SJCRH30 (cell line): Measurements from ENCODE around the gene C19orf81. TPM values are rescaled to one million over a fixed set of nuclear protein-coding genes. Genes with fewer than 3 reads are reported as not detected.

ENCODE experiments used
- DNase-seq, 2 experiments: peaks; one replicate each; pipeline ENCODE4 v3.0.0-alpha.2; 2015 to 2020
- H3K27ac ChIP-seq: fragments of 250-450 bp; sonication (Bioruptor Pico); 2 replicates; pipeline ENCODE4 v1.5.1; 2020; ENCODE audit warnings: mild to moderate bottlenecking, moderate library complexity
- H3K27me3 ChIP-seq: fragments of 250-450 bp; sonication (Bioruptor Pico); 2 replicates; pipeline ENCODE4 v1.5.1; 2020; ENCODE audit warnings: mild to moderate bottlenecking, moderate library complexity
- H3K36me3 ChIP-seq: fragments of 250-450 bp; sonication (Bioruptor Pico); 2 replicates; pipeline ENCODE4 v1.5.1; 2020; ENCODE audit warnings: mild to moderate bottlenecking, moderate library complexity
- H3K4me1 ChIP-seq: fragments of 250-450 bp; sonication (Bioruptor Pico); 2 replicates; pipeline ENCODE4 v1.5.1; 2020; ENCODE audit warnings: mild to moderate bottlenecking, moderate library complexity
- H3K4me3 ChIP-seq: fragments of 250-450 bp; sonication (Bioruptor Pico); 2 replicates; pipeline ENCODE4 v1.5.1; 2020; ENCODE audit warnings: mild to moderate bottlenecking, moderate library complexity
- H3K9me3 ChIP-seq: fragments of 250-450 bp; sonication (Bioruptor Pico); replicated peaks from 2 replicates; pipeline ENCODE4 v1.5.1; 2020; ENCODE audit warnings: mild to moderate bottlenecking, moderate library complexity
- total RNA-seq: library from RNA; depleted of rRNA; stranded (reverse); fragments of >200 nt; shearing (Covaris generic); gene quantifications from 2 replicates; pipeline ENCODE4 v1.2.3, GENCODE V29; 2014

Gene C19orf81
- total RNA-seq, 1 experiment from 2014 or later: not detected

- Histone ChIP-seq H3K27me3 (no peaks in the 10 kb centered on the region), H3K4me1 (no peaks in the 10 kb centered on the region), H3K4me3 (no peak overlapping the region), H3K27ac (no peak overlapping the region), H3K36me3 (no peaks in the 10 kb centered on the region), H3K9me3 (no peaks in the 10 kb centered on the region)
- DNase-seq: no peak
Measured at GRCh38 chr19:50661023-50661422, 11.8 kb downstream of the C19orf81 start.

GRCh38 chr19:50661766-50662650 is 12.8 kb downstream of the C19orf81 start:
- no peak for DNase-seq
- Histone ChIP-seq H3K4me1 (no peaks in the 10 kb centered on the region), H3K27me3 (no peaks in the 10 kb centered on the region), H3K36me3 (no peaks in the 10 kb centered on the region), H3K4me3 (no peak overlapping the region), H3K27ac (no peak overlapping the region), H3K9me3 (no peaks in the 10 kb centered on the region)

- no peaks in the 10 kb centered on the region for H3K36me3 ChIP-seq
- no peak overlapping the region for H3K4me3 ChIP-seq
- H3K9me3 ChIP-seq: no peaks in the 10 kb centered on the region
- no peak overlapping the region for H3K27ac ChIP-seq
- H3K27me3 ChIP-seq: no peaks in the 10 kb centered on the region
- H3K4me1 ChIP-seq: no peaks in the 10 kb centered on the region
- no peak for DNase-seq
Measured at GRCh38 chr19:50662651-50663481, 13.6 kb downstream of the C19orf81 start.

- H3K9me3 ChIP-seq: no peaks in the 10 kb centered on the region
- no peak overlapping the region for H3K4me3 ChIP-seq
- H3K27me3 ChIP-seq: no peaks in the 10 kb centered on the region
- H3K36me3 ChIP-seq: no peaks in the 10 kb centered on the region
- no peaks in the 10 kb centered on the region for H3K4me1 ChIP-seq
- no peak overlapping the region for H3K27ac ChIP-seq
- DNase-seq: peak in 1 of 2 experiments; percentile 14
Measured at GRCh38 chr19:50663482-50663790, 14.2 kb downstream of the C19orf81 start.

GRCh38 chr19:50664204-50664603 is 15.0 kb downstream of the C19orf81 start:
- H3K27me3 ChIP-seq: no peaks in the 10 kb centered on the region
- DNase-seq: no peak
- no peaks in the 10 kb centered on the region for H3K9me3 ChIP-seq
- no peaks in the 10 kb centered on the region for H3K36me3 ChIP-seq
- no peak overlapping the region for H3K4me3 ChIP-seq
- no peaks in the 10 kb centered on the region for H3K4me1 ChIP-seq
- no peak overlapping the region for H3K27ac ChIP-seq

- Histone ChIP-seq H3K36me3 (no peaks in the 10 kb centered on the region), H3K4me1 (no peaks in the 10 kb centered on the region), H3K9me3 (no peaks in the 10 kb centered on the region), H3K27me3 (0 out of 2 replicates have a peak, but pooled peaks cover 2% of the 10 kb centered on the region), H3K27ac (no peak overlapping the region), H3K4me3 (no peak overlapping the region)
- DNase-seq: no peak
Measured at GRCh38 chr19:50666346-50667176, 17.3 kb downstream of the C19orf81 start.

GRCh38 chr19:50667177-50667758 is 18.0 kb downstream of the C19orf81 start:
- Histone ChIP-seq H3K27me3 (0 out of 2 replicates have a peak, but pooled peaks cover 5% of the 10 kb centered on the region), H3K27ac (no peak overlapping the region)

GRCh38 chr19:50667759-50668231 is 18.6 kb downstream of the C19orf81 start:
- H3K36me3 ChIP-seq: no peaks in the 10 kb centered on the region
- no peaks in the 10 kb centered on the region for H3K9me3 ChIP-seq
- H3K4me1 ChIP-seq: no peaks in the 10 kb centered on the region
- H3K27me3 ChIP-seq: peaks cover 5% of the 10 kb centered on the region; the same call in 1 of the 2 replicates
- H3K27ac ChIP-seq: no peak overlapping the region
- H3K4me3 ChIP-seq: no peak overlapping the region
- no peak for DNase-seq

More at GRCh38 chr19:50667177-50667758, 18.0 kb downstream of the C19orf81 start:
- DNase-seq: no peak
- Histone ChIP-seq H3K9me3 (no peaks in the 10 kb centered on the region), H3K4me1 (no peaks in the 10 kb centered on the region), H3K4me3 (no peak overlapping the region), H3K36me3 (no peaks in the 10 kb centered on the region)

GRCh38 chr19:50668416-50668815 is 19.2 kb downstream of the C19orf81 start:
- no peaks in the 10 kb centered on the region for H3K4me1 ChIP-seq
- no peak for DNase-seq
- H3K27me3 ChIP-seq: peaks cover 5% of the 10 kb centered on the region; the same call in 1 of the 2 replicates
- no peaks in the 10 kb centered on the region for H3K36me3 ChIP-seq
- H3K9me3 ChIP-seq: no peaks in the 10 kb centered on the region
- no peak overlapping the region for H3K27ac ChIP-seq
- no peak overlapping the region for H3K4me3 ChIP-seq

GRCh38 chr19:50668879-50669278 is 19.6 kb downstream of the C19orf81 start:
- Histone ChIP-seq H3K9me3 (no peaks in the 10 kb centered on the region), H3K4me3 (no peak overlapping the region), H3K27ac (no peak overlapping the region), H3K4me1 (no peaks in the 10 kb centered on the region), H3K36me3 (no peaks in the 10 kb centered on the region), H3K27me3 (peaks cover 5% of the 10 kb centered on the region; the same call in 1 of the 2 replicates)
- DNase-seq: no peak

- H3K27ac ChIP-seq: no peak overlapping the region
Measured at GRCh38 chr19:50669302-50670101, 20.3 kb downstream of the C19orf81 start.

GRCh38 chr19:50670102-50670380 is 20.8 kb downstream of the C19orf81 start:
- Histone ChIP-seq H3K27ac (no peak overlapping the region), H3K4me3 (no peak overlapping the region), H3K4me1 (no peaks in the 10 kb centered on the region), H3K36me3 (no peaks in the 10 kb centered on the region), H3K27me3 (peaks cover 5% of the 10 kb centered on the region; the same call in 1 of the 2 replicates), H3K9me3 (no peaks in the 10 kb centered on the region)
- DNase-seq: no peak

More at GRCh38 chr19:50669302-50670101, 20.3 kb downstream of the C19orf81 start:
- peak; percentile 18 to 57 for DNase-seq
- H3K9me3 ChIP-seq: no peaks in the 10 kb centered on the region
- no peaks in the 10 kb centered on the region for H3K4me1 ChIP-seq
- no peak overlapping the region for H3K4me3 ChIP-seq
- H3K27me3 ChIP-seq: peaks cover 5% of the 10 kb centered on the region; the same call in 1 of the 2 replicates
- no peaks in the 10 kb centered on the region for H3K36me3 ChIP-seq

GRCh38 chr19:50673118-50673517 is 23.9 kb downstream of the C19orf81 start:
- H3K27me3 ChIP-seq: peaks cover 5% of the 10 kb centered on the region; the same call in 1 of the 2 replicates

More at GRCh38 chr19:50673118-50673517, 23.9 kb downstream of the C19orf81 start:
- Histone ChIP-seq H3K27ac (no peak overlapping the region), H3K4me3 (no peak overlapping the region), H3K9me3 (no peaks in the 10 kb centered on the region), H3K4me1 (no peaks in the 10 kb centered on the region), H3K36me3 (no peaks in the 10 kb centered on the region)
- no peak for DNase-seq
